Lower lobe of right lung (tissue), 2 donors: ENCODE data around the gene STBD1. TPM values are rescaled to one million over a fixed set of nuclear protein-coding genes. Genes with fewer than 3 reads are reported as not detected.
A peak's percentile ranks its signal among the peaks of the same experiment; 100 is the strongest.

Source experiments
- ATAC-seq, 2 donors: fragments of 200-7000 bp; cut with Tn5 transposase; one replicate each; pipeline ENCODE4 v1.9.1; 2020 to 2022; ENCODE audit warnings: mild to moderate bottlenecking in 2 of 2, moderate library complexity in 2 of 2
- DNase-seq: peaks from one replicate; pipeline ENCODE4 v3.0.0-alpha.2; 2020
- H3K27ac ChIP-seq: fragments of 200-600 bp; one replicate; pipeline ENCODE4 v1.8.0; 2022
- H3K27me3 ChIP-seq: fragments of 200-600 bp; one replicate; pipeline ENCODE4 v1.8.0; 2022; ENCODE audit warnings: low read depth
- H3K36me3 ChIP-seq: fragments of 200-600 bp; one replicate; pipeline ENCODE4 v1.8.0; 2022; ENCODE audit warnings: mild to moderate bottlenecking
- H3K4me1 ChIP-seq: fragments of 200-600 bp; one replicate; pipeline ENCODE4 v1.8.0; 2022
- H3K4me3 ChIP-seq: fragments of 200-600 bp; one replicate; pipeline ENCODE4 v1.8.0; 2022; ENCODE audit warnings: mild to moderate bottlenecking
- H3K9me3 ChIP-seq: fragments of 200-600 bp; one replicate; pipeline ENCODE4 v1.8.0; 2022
- intact Hi-C: fragments of 100-400 bp; cut with DNase I; formaldehyde crosslinking; loops from one replicate; pipeline ENCODE4 v1.11.0; 2022
- long read RNA-seq: library from polyadenylated mRNA; unstranded; transcript quantifications from one replicate; pipeline ENCODE4 v2.0.0, GENCODE V29; 2021
- total RNA-seq: library from RNA; stranded (reverse); fragmentation: NEBNext Ultra II Directional; extraction: Animal tissue kit (Norgen Biotek cat#: 25700); gene quantifications from one replicate; pipeline ENCODE4 v1.2.1, GENCODE V29; 2021
- TF ChIP-seq, protein P1 (sequence below): fragments of 200-600 bp; IDR thresholded peaks from one replicate; pipeline ENCODE4 v1.8.0; 2022; ENCODE audit warnings: antibody characterized with exemption, mild to moderate bottlenecking
- donor health status: DM: no; HTN: yes; CAD: no; lungs with severe emphysema.

STBD1 gene
- total RNA-seq, result 5.5 TPM
- long read RNA-seq, transcript STBD1-201 (2 exons, 3,420 nt), result major isoform, 50 of 50 reads
- long read RNA-seq, partial matches to known transcripts, result 0 of 50 reads
- long read RNA-seq, other reads (novel, unspliced or antisense), result 0 of 50 reads

- peaks cover 7% of the 10 kb centered on the region for H3K36me3 ChIP-seq
- peak within 1 kb of the TSS; percentile 92 for H3K4me3 ChIP-seq
- peak within 1 kb of the TSS; percentile 86 for H3K27ac ChIP-seq
- intact Hi-C loops, result no loop called here
- ATAC-seq (peak; percentile 93 to 95), DNase-seq (peak; percentile 85)
- no peaks in the 10 kb centered on the region for H3K9me3 ChIP-seq
- TF ChIP-seq, protein P1, sequence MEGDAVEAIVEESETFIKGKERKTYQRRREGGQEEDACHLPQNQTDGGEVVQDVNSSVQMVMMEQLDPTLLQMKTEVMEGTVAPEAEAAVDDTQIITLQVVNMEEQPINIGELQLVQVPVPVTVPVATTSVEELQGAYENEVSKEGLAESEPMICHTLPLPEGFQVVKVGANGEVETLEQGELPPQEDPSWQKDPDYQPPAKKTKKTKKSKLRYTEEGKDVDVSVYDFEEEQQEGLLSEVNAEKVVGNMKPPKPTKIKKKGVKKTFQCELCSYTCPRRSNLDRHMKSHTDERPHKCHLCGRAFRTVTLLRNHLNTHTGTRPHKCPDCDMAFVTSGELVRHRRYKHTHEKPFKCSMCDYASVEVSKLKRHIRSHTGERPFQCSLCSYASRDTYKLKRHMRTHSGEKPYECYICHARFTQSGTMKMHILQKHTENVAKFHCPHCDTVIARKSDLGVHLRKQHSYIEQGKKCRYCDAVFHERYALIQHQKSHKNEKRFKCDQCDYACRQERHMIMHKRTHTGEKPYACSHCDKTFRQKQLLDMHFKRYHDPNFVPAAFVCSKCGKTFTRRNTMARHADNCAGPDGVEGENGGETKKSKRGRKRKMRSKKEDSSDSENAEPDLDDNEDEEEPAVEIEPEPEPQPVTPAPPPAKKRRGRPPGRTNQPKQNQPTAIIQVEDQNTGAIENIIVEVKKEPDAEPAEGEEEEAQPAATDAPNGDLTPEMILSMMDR, result no peak
- no peaks in the 10 kb centered on the region for H3K27me3 ChIP-seq
- H3K4me1 ChIP-seq, result peaks cover 23% of the 10 kb centered on the region
These were observed at the start of gene STBD1 for GRCh38 chr4:76305971-76306881. Gene STBD1 (plus strand): TSS chr4:76306733. CDS start chr4:76306770, 37 bp downstream.

- H3K27ac ChIP-seq, result no peak overlapping the region
- no peak for ATAC-seq
- H3K27me3 ChIP-seq, result no peaks in the 10 kb centered on the region
- DNase-seq, result no peak
- peaks cover under 1% of the 10 kb centered on the region for H3K4me1 ChIP-seq
- H3K36me3 ChIP-seq, result no peaks in the 10 kb centered on the region
- TF ChIP-seq, protein P1, result no peak
- H3K9me3 ChIP-seq, result no peaks in the 10 kb centered on the region
- intact Hi-C loops, result no loop called here
- no peak overlapping the region for H3K4me3 ChIP-seq
These were observed 49.6 kb upstream of the STBD1 start for GRCh38 chr4:76256968-76257367.

GRCh38 chr4:76257824-76258223 lies 48.7 kb upstream of the STBD1 start:
- Histone ChIP-seq H3K27ac (no peak overlapping the region), H3K27me3 (no peaks in the 10 kb centered on the region), H3K4me3 (no peak overlapping the region), H3K9me3 (no peaks in the 10 kb centered on the region), H3K36me3 (no peaks in the 10 kb centered on the region), H3K4me1 (no peaks in the 10 kb centered on the region)
- ATAC-seq (no peak), DNase-seq (no peak)
- intact Hi-C loops, result no loop called here
- TF ChIP-seq, protein P1, result no peak

GRCh38 chr4:76260571-76260970 lies 46.0 kb upstream of the STBD1 start:
- Histone ChIP-seq H3K36me3 (no peaks in the 10 kb centered on the region), H3K4me1 (no peaks in the 10 kb centered on the region), H3K27me3 (no peaks in the 10 kb centered on the region), H3K9me3 (no peaks in the 10 kb centered on the region), H3K4me3 (no peak overlapping the region), H3K27ac (no peak overlapping the region)
- intact Hi-C loops, result no loop called here
- ATAC-seq (no peak), DNase-seq (no peak)
- TF ChIP-seq, protein P1, result no peak

GRCh38 chr4:76265631-76266218 lies 40.8 kb upstream of the STBD1 start:
- Histone ChIP-seq H3K4me3 (no peak overlapping the region), H3K9me3 (no peaks in the 10 kb centered on the region), H3K27ac (no peak overlapping the region), H3K27me3 (no peaks in the 10 kb centered on the region), H3K4me1 (no peaks in the 10 kb centered on the region), H3K36me3 (no peaks in the 10 kb centered on the region)
- intact Hi-C loops, result no loop called here
- ATAC-seq (no peak), DNase-seq (no peak)
- TF ChIP-seq, protein P1, result no peak
